NCI-H1436 treated with DMSO at 0.1 percent for 48 hours (cell line): Measurements from ENCODE around the gene CDC123.
"Not testable (repeated sequence)": the region's sequence is repeated elsewhere in the genome, so short reads cannot be mapped to it uniquely, and the experiment has no call there.

Experiments used
- DNase-seq: peaks from one replicate; lab custom pipeline; 2025; lab: John Stamatoyannopoulos, UW

The CDC123 gene

DNA sequence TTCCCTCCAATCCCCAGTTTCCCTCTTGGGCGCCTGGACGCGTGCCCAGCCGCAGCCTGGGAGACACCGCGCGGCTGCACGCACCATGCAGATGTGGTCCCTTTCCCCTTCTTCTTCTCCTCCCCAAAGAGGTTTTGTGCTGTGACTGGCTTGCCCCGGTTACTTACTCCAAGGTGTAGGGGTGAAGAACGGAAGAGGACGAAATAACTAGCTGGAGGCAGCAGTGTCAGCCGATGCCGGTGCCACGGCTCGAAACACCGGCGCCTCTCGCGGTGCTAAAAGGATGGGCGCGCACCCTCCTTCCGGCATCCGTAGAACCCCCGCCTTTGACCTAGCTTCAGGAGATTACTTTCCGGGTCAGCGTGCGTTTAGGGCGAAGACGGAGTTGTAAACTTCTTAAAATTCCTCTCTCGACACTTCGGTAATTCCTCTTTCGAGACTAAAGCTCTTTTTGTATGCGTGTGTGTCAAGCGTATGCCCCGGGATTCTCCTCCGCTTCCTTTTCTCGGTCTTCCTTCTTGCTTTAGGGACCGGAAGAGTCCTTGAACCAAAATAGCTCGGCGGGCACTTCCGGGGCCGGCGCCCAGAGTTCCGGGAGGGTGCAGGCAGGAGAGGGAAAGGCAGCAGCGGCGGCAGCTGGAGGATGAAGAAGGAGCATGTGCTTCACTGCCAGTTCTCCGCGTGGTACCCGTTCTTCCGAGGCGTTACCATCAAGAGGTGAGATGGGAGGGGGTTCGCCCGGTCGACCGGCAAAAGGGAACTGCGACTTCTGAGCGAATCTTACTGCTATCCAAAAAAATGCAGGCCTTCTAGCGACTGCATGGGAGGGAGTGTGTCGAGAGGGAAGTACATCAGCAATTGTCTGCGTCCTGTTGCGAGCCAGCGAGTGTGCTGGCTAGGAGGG lies at the start of gene CDC123, which contains the start of gene NUDT5:
Gene CDC123 (plus strand): TSS at position 586 of the 904 bp plus-strand sequence. CDS start 58 bp downstream, at position 644.
Gene NUDT5 (minus strand): TSS at position 289 of the 904 bp plus-strand sequence. CDS start 9,600 bp downstream, outside the sequence.
- peak; percentile 47 for DNase-seq

- DNase-seq = no peak
Observed at GRCh38 chr10:12150163-12150562, 45.8 kb upstream of the CDC123 start.

DNA sequence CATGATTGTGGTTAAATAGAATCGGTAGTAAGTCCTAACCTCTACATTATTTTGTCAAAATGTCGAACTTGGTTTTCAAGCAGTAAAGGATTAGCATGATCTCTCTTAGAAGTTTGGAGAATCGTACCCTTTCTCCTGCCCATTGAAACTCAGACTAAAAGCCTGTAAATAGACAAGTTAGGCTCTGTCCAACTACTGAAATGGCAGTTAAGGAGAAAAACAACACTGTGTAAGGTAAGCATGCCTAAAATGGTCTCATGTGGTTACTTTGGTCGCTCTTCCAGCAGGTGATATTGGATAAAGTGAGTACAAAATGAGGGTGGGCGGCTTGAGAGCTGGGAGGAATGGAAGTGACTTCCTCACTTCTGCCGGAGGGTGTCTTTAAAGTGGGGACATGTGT lies 41.5 kb upstream of the CDC123 start:
- DNase-seq = no peak

DNA sequence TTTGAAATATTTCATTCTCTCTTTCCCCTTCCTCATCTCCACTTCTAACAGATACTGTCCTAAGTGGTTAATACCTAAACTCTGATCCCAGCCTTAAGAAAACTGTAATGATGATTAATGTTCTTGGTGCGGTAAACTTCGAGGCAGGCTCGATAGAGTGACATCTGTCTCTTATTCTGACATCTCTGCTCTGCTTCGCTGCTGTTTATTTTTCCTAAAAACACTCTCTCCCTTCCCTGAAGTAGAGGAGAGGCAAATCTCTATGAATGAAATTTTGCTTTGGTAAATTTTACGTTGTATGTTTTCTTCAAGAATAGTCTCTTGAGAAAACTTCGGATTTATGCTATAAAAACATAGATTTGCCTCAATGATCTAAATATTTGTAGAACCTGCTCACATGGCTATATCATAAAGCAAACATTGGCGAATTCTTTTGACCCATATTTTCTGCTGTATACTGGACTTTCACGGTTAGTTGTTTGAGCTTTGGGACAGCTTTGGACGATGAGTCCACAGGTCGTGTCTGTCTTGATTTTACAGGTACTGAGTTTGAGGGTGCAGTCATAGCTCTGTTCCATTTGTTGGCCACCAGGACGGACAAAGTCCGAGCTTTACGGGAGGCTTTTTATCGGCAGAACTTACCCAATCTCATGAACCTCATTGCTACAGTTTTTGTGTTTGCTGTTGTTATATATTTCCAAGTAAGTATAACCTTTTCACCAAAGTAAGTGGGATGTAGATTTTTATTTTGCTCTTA lies 39.4 kb upstream of the CDC123 start:
- DNase-seq = no peak

DNA sequence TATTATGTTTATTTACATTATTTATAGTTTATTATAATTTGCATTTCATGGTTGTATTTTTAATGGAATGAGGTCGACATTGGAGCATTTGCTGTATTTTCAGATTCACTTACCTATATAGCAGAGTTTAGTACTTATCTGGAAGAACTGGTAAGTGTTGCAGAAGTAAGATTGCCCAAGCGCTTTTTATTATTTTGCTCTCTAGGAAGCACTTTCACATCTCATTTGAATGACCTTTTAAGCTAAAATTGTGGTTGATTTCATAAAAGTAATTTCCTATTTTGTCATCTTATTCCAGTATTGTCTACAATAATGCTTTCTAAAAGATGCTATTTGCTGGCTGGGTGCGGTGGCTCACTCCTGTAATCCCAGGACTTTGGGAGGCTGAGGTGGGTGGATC lies 37.9 kb upstream of the CDC123 start:
- no peak for DNase-seq

DNA sequence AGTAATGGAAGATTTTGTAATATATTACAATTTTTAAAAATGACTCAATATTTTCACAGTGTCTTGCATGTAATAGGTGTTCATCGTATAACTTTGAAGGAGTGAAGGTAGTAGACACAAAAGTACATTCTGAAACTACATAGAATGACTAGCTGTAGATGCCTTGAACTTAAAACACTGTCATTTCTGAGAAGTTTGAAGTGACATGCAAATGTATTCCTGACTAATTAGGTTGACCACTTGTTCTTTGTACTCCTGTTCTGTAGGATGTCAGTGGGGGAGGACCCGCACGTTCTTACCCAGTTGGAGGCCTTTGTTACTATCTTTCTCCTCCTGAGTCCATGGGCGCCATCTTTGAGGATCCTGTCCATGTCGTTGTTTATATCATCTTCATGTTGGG lies 35.3 kb upstream of the CDC123 start:
- DNase-seq = no peak

- DNase-seq = no peak
Observed at GRCh38 chr10:12162927-12163326, 33.1 kb upstream of the CDC123 start.

DNA sequence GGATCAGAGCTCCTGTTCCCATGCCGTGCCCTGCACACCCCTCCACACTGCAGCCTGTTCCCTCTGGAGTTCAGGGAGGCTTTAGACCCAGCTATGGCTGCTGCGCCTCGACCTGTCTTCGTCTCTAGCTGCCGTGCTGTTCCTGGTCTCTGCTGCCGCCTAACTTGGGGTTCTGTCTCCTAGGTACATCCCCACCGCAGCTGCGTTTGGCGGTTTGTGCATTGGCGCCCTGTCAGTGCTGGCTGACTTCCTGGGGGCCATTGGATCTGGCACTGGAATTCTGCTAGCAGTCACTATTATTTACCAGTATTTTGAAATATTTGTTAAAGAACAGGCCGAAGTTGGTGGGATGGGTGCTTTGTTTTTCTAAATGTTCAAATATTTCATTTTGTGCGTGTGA lies 31.9 kb upstream of the CDC123 start:
- DNase-seq = no peak

GRCh38 chr10:12165036-12165435 lies 31.0 kb upstream of the CDC123 start:
- DNase-seq = no peak

- DNase-seq = no peak
Observed at GRCh38 chr10:12165999-12166775, 29.8 kb upstream of the CDC123 start.

DNA sequence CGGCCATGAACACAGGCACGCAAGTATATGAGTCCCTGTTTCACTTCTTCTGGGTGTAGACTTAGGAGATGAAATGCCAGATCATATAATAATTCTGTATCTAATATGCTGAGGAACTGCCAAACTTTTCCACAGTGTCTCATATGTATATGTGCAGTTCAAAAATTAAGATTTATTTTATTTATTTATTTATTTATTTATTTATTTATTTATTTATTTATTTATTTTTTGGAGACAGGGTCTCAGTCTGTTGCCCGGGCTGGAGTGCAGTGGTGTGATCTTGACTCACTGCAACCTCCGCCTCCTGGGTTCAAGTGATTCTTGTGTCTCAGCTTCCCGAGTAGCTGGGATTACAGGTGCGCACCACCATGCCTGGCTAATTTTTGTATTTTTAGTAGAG lies 24.5 kb upstream of the CDC123 start:
- DNase-seq = not testable (repeated sequence)

- DNase-seq = no peak
Observed at GRCh38 chr10:12177642-12178041, 18.3 kb upstream of the CDC123 start.

GRCh38 chr10:12179606-12180170 lies 16.3 kb upstream of the CDC123 start:
- DNase-seq = no peak

GRCh38 chr10:12180221-12180974 lies 15.6 kb upstream of the CDC123 start:
- DNase-seq = no peak

- no peak for DNase-seq
Observed at GRCh38 chr10:12181065-12181775, 14.8 kb upstream of the CDC123 start.

GRCh38 chr10:12184165-12184564 lies 11.8 kb upstream of the CDC123 start:
- DNase-seq = no peak

DNA sequence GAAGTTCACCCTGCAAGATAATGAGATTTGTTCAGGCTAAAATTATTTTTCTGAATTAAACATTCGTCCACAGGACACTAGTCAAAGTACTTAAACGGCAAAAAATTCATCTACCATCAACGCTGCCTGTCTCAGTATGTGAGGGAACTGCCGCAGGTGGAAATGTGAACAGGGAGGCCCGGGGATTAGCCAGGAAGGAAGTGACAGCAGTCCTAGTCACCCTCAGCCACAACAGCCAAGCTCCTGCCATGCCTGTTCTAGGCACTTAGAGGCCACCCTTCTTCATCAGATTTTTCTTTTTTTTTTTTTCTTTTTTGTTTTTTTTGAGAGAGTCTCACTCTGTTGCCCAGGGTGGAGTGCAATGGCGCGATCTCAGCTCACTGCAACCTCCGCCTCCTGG lies 9.7 kb upstream of the CDC123 start:
- DNase-seq = no peak

- no peak for DNase-seq
Observed at GRCh38 chr10:12187321-12187905, 8.6 kb upstream of the CDC123 start.

- DNase-seq = no peak
Observed at GRCh38 chr10:12188656-12189055, 7.3 kb upstream of the CDC123 start.

- no peak for DNase-seq
Observed at GRCh38 chr10:12189426-12189825, 6.6 kb upstream of the CDC123 start.
